ENCODE data around the gene FOXN3.

DNA sequence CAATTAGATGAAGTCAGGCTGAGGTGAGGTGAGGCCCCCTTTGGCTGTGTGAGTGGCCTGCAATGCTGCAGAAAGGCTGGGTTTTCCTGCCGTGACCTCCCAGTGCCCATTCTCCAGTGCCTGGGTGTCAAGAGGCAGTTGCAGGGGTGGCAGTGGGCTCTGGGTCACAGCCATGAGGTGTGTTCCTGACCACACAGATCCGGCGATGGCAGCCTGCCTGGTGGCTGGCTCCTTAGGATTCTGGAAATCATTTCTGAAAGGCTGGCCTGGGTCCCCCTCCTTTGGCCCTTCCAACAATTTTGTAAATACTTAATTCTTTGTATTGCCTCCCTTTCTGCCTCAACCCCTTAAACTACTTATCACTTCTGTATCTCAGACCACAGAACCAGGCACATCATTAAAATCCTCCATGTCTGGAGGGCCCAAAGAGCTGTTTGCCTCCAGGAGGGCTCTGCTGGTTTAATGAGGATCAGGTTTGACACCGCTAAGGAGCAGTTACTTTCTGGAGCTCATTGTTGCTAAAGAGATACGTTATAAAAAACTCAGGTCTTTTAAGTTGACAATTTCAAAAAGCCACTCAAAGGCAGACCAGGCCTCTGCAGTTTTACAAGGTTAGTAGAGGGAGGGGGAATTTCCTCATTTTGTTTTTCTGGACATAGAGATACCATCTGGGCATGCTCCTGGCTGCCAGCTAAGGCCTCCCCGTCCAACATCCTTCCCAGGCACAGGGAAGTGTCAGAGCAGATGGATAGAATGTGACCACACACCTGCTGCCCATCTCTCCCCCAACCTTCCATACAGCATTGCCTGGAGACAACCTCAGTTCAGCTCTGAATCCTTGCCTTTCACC, 204.4 kb downstream of the FOXN3 start:
- TF ChIP-seq POLR2AphosphoS5 (IDR thresholded peaks at IDR 0.05) (no peak), POLR2A (IDR thresholded peaks at IDR 0.05) (no peak)
